ENCODE results near the gene ACP2.
"Not testable (repeated sequence)": the region's sequence is repeated elsewhere in the genome, so short reads cannot be mapped to it uniquely, and the experiment has no call there.

ACP2 gene

GRCh38 chr11:47242596-47243192, 5.9 kb downstream of the ACP2 start:
- DNase-seq, result no peak

GRCh38 chr11:47241841-47242301, 6.7 kb downstream of the ACP2 start:
- DNase-seq, result no peak

GRCh38 chr11:47239852-47240251, 8.8 kb downstream of the ACP2 start:
- DNase-seq, result no peak

- no peak for DNase-seq
These were observed 12.1 kb downstream of the ACP2 start for GRCh38 chr11:47236482-47236881.

GRCh38 chr11:47235163-47235562, 13.5 kb downstream of the ACP2 start:
- no peak for DNase-seq

- peak in 4 of 5 experiments; percentile 11 to 69 (median 58) for DNase-seq
These were observed 13.9 kb downstream of the ACP2 start for GRCh38 chr11:47234669-47235100.

GRCh38 chr11:47233989-47234668, 14.5 kb downstream of the ACP2 start:
- no peak for DNase-seq

GRCh38 chr11:47233051-47233450, 15.6 kb downstream of the ACP2 start:
- DNase-seq, result no peak

GRCh38 chr11:47229161-47229560, 19.5 kb downstream of the ACP2 start:
- no peak for DNase-seq

- peak in 2 of 5 experiments; percentile 9 to 81 for DNase-seq
These were observed 22.8 kb downstream of the ACP2 start for GRCh38 chr11:47225552-47226400.

- no peak for DNase-seq
These were observed 25.9 kb downstream of the ACP2 start for GRCh38 chr11:47222696-47223095.

- no peak for DNase-seq
These were observed 28.2 kb downstream of the ACP2 start for GRCh38 chr11:47220401-47220821.

GRCh38 chr11:47216121-47216798, 32.4 kb downstream of the ACP2 start:
- peak in 2 of 5 experiments; percentile 57 to 83 for DNase-seq

GRCh38 chr11:47215366-47215910, 33.2 kb downstream of the ACP2 start:
- DNase-seq, result no peak

GRCh38 chr11:47213950-47214565, 34.6 kb downstream of the ACP2 start:
- peak; percentile 69 to 95 (median 80) for DNase-seq

GRCh38 chr11:47212938-47213337, 35.7 kb downstream of the ACP2 start:
- no peak for DNase-seq

- no peak for DNase-seq
These were observed 40.0 kb downstream of the ACP2 start for GRCh38 chr11:47208628-47209027.

- not testable (repeated sequence) for DNase-seq
These were observed 40.5 kb downstream of the ACP2 start for GRCh38 chr11:47208008-47208552.

GRCh38 chr11:47207459-47207858, 41.2 kb downstream of the ACP2 start:
- DNase-seq, result no peak

- not testable (repeated sequence) for DNase-seq
These were observed 42.0 kb downstream of the ACP2 start for GRCh38 chr11:47206577-47206976.

- DNase-seq, result no peak
These were observed 44.0 kb downstream of the ACP2 start for GRCh38 chr11:47204637-47204989.

GRCh38 chr11:47202576-47202975, 46.0 kb downstream of the ACP2 start:
- no peak for DNase-seq

Measured in T-helper 2 cell (primary cell).